MM.1S (cell line): ENCODE measurements around the gene PRSS27.

Source experiments
- DNase-seq: peaks from one replicate; pipeline ENCODE4 v3.0.0-alpha.2; 2015
- H2AFZ ChIP-seq: fragments of 300-600 bp; sonication (generic); 2 replicates; pipeline ENCODE4 v1.6.0; 2016; ENCODE audit warnings: antibody characterized with exemption, low read length
- H3F3A ChIP-seq: fragments of 300-600 bp; sonication (generic); 2 replicates; pipeline ENCODE4 v1.6.1; 2016; ENCODE audit warnings: mild to moderate bottlenecking, antibody characterized with exemption, low read length, moderate library complexity, mixed read lengths; ENCODE audit not compliant: insufficient read depth
- H3K27ac ChIP-seq: fragments of 300-600 bp; sonication (generic); 2 replicates; pipeline ENCODE4 v1.5.1; 2016; ENCODE audit warnings: mild to moderate bottlenecking, low read length
- H3K27me3 ChIP-seq: fragments of 300-600 bp; sonication (generic); replicated peaks from 2 replicates; pipeline ENCODE4 v1.6.0; 2016; ENCODE audit warnings: low read length; ENCODE audit not compliant: insufficient read depth
- H3K36me3 ChIP-seq: fragments of 300-600 bp; sonication (generic); replicated peaks from 2 replicates; pipeline ENCODE4 v1.6.1; 2016; ENCODE audit warnings: mild to moderate bottlenecking, low read length, mixed read lengths; ENCODE audit not compliant: insufficient read depth
- H3K4me1 ChIP-seq: fragments of 300-600 bp; sonication (generic); 2 replicates; pipeline ENCODE4 v1.6.1; 2016; ENCODE audit warnings: low read length, mixed read lengths
- H3K4me2 ChIP-seq: fragments of 300-600 bp; sonication (generic); 2 replicates; pipeline ENCODE4 v1.6.0; 2016; ENCODE audit warnings: low read depth, low read length
- H3K4me3 ChIP-seq: fragments of 300-600 bp; sonication (generic); 2 replicates; pipeline ENCODE4 v1.5.1; 2016; ENCODE audit warnings: low read length, mixed read lengths
- H3K79me2 ChIP-seq: fragments of 300-600 bp; sonication (generic); 2 replicates; pipeline ENCODE4 v1.6.1; 2016; ENCODE audit warnings: mixed run types, low read length, mixed read lengths
- H3K9ac ChIP-seq: fragments of 300-600 bp; sonication (generic); 2 replicates; pipeline ENCODE4 v1.6.1; 2016; ENCODE audit warnings: low read length, mixed read lengths
- H3K9me2 ChIP-seq: fragments of 300-600 bp; sonication (generic); replicated peaks from 2 replicates; pipeline ENCODE4 v1.6.1; 2016; ENCODE audit warnings: mild to moderate bottlenecking, low read length, mixed read lengths; ENCODE audit not compliant: insufficient read depth
- H3K9me3 ChIP-seq: fragments of 300-600 bp; sonication (generic); replicated peaks from 2 replicates; pipeline ENCODE4 v1.6.1; 2016; ENCODE audit warnings: mild to moderate bottlenecking, low read length, mixed read lengths; ENCODE audit not compliant: insufficient read depth
- H4K20me1 ChIP-seq: fragments of 300-600 bp; sonication (generic); 2 replicates; pipeline ENCODE4 v1.6.1; 2016; ENCODE audit warnings: mild to moderate bottlenecking, low read length, moderate library complexity, mixed read lengths; ENCODE audit not compliant: insufficient read depth
- CTCF ChIP-seq: fragments of 300-600 bp; sonication (generic); IDR thresholded peaks from 2 replicates; pipeline ENCODE4 v1.5.1; 2016; ENCODE audit warnings: antibody characterized with exemption, low read length, mixed read lengths
- EZH2 ChIP-seq: fragments of 300-600 bp; sonication (generic); optimal IDR thresholded peaks from 2 replicates; pipeline ENCODE3; 2017; ENCODE audit warnings: low read depth, mild to moderate bottlenecking, antibody characterized with exemption, low read length, mixed read lengths
- EZH2phosphoT487 ChIP-seq: fragments of 300-600 bp; sonication (generic); IDR thresholded peaks from 2 replicates; pipeline ENCODE4 v1.6.1; 2018; ENCODE audit warnings: antibody characterized with exemption, low read length

PRSS27 gene

GRCh38 chr16:2745116-2745890, 25.3 kb upstream of the PRSS27 start:
- H4K20me1 ChIP-seq, result no peaks in the 10 kb centered on the region
- no peaks in the 10 kb centered on the region for H3F3A ChIP-seq
- H3K27ac ChIP-seq, result no peak overlapping the region
- H3K4me2 ChIP-seq, result no peak overlapping the region
- peaks cover 19% of the 10 kb centered on the region; the same call in 1 of the 2 replicates for H3K27me3 ChIP-seq
- no peak overlapping the region for H3K9ac ChIP-seq
- no peak overlapping the region for H2AFZ ChIP-seq
- no peaks in the 10 kb centered on the region for H3K36me3 ChIP-seq
- H3K9me3 ChIP-seq, result no peaks in the 10 kb centered on the region
- TF ChIP-seq EZH2, result no peak
- no peak for TF ChIP-seq EZH2phosphoT487
- TF ChIP-seq CTCF, result no peak
- no peaks in the 10 kb centered on the region for H3K79me2 ChIP-seq
- DNase-seq, result no peak
- H3K9me2 ChIP-seq, result no peaks in the 10 kb centered on the region
- H3K4me1 ChIP-seq, result no peaks in the 10 kb centered on the region
- no peak overlapping the region for H3K4me3 ChIP-seq

GRCh38 chr16:2744711-2745110, 24.7 kb upstream of the PRSS27 start:
- H3F3A ChIP-seq, result no peaks in the 10 kb centered on the region
- H3K9me3 ChIP-seq, result no peaks in the 10 kb centered on the region
- H3K4me3 ChIP-seq, result no peak overlapping the region
- H3K79me2 ChIP-seq, result no peaks in the 10 kb centered on the region
- no peak overlapping the region for H2AFZ ChIP-seq
- H3K9ac ChIP-seq, result no peak overlapping the region
- no peak overlapping the region for H3K4me2 ChIP-seq
- DNase-seq, result no peak
- TF ChIP-seq CTCF, result no peak
- no peak for TF ChIP-seq EZH2phosphoT487
- no peak for TF ChIP-seq EZH2
- no peaks in the 10 kb centered on the region for H4K20me1 ChIP-seq
- H3K36me3 ChIP-seq, result no peaks in the 10 kb centered on the region
- H3K9me2 ChIP-seq, result no peaks in the 10 kb centered on the region
- H3K27ac ChIP-seq, result no peak overlapping the region
- peaks cover 19% of the 10 kb centered on the region; the same call in 1 of the 2 replicates for H3K27me3 ChIP-seq
- H3K4me1 ChIP-seq, result no peaks in the 10 kb centered on the region

GRCh38 chr16:2743007-2743810, 23.2 kb upstream of the PRSS27 start:
- TF ChIP-seq CTCF (no peak), EZH2phosphoT487 (no peak), EZH2 (no peak)
- DNase-seq, result no peak
- Histone ChIP-seq H3K9ac (no peak overlapping the region), H4K20me1 (no peaks in the 10 kb centered on the region), H3K27me3 (peaks cover 19% of the 10 kb centered on the region; the same call in 1 of the 2 replicates), H3K36me3 (no peaks in the 10 kb centered on the region), H2AFZ (no peak overlapping the region), H3K4me2 (no peak overlapping the region), H3K9me3 (no peaks in the 10 kb centered on the region), H3K27ac (no peak overlapping the region), H3K9me2 (no peaks in the 10 kb centered on the region), H3K4me1 (no peaks in the 10 kb centered on the region), H3F3A (no peaks in the 10 kb centered on the region), H3K4me3 (no peak overlapping the region), H3K79me2 (no peaks in the 10 kb centered on the region)
